Liver (tissue), 3 donors: ENCODE measurements around the gene ZC4H2.

Experiments used
- CTCF ChIP-seq: fragments of 150-350 bp; IDR thresholded peaks from 2 replicates; pipeline ENCODE4 v1.5.1; 2017; ENCODE audit warnings: improper control_type of control experiment, low read depth, low read length; ENCODE audit not compliant: missing input control
- EGR1 ChIP-seq, 2 donors: IDR thresholded peaks; 2 replicates each; pipeline ENCODE4 v1.6.1; 2016 to 2018; ENCODE audit warnings: antibody characterized with exemption in 2 of 2, low read depth in 2 of 2
- SP1 ChIP-seq: IDR thresholded peaks from 2 replicates; pipeline ENCODE4 v1.6.1; 2018; ENCODE audit warnings: antibody characterized with exemption, mild to moderate bottlenecking
- donor health status: healthy.
- donor health status: healthy.

- TF ChIP-seq EGR1 (IDR thresholded peaks at IDR 0.05; ENCODE audit: low read depth in 2 of 2) (no peak), CTCF (no peak), SP1 (no peak)
Observed at GRCh38 chrX:65014230-65014629, 38.0 kb upstream of the ZC4H2 start.
